Spleen (tissue), 11 donors: Measurements from ENCODE around the gene UGT3A1. TPM values are rescaled to one million over a fixed set of nuclear protein-coding genes. Genes with fewer than 3 reads are reported as not detected.

Experiments used
- DNase-seq: peaks from one replicate; pipeline ENCODE4 v3.0.0-alpha.2; 2020
- H3K27ac ChIP-seq, 8 donors: fragments of 200-600 bp; sonication (generic) in 7 of 8; 1 replicate in 4 of 8; 2 replicates in 4 of 8; pipeline versions ENCODE4 v1.5.0 to v1.8.0; 2016 to 2021; ENCODE audit warnings: inconsistent platforms in 4 of 8, mild to moderate bottlenecking in 4 of 8, moderate library complexity in 1 of 8
- H3K27me3 ChIP-seq, 7 donors: fragments of 200-600 bp; sonication (generic) in 6 of 7; replicated peaks in 1 of 7; 1 replicate in 4 of 7; 2 replicates in 3 of 7; pipeline versions ENCODE4 v1.5.0 to v1.8.0; 2016 to 2021; ENCODE audit warnings: inconsistent platforms in 3 of 7, mild to moderate bottlenecking in 1 of 7
- H3K36me3 ChIP-seq, 6 donors: fragments of 200-600 bp; sonication (generic) in 5 of 6; 1 replicate in 4 of 6; 2 replicates in 2 of 6; pipeline versions ENCODE4 v1.5.0 to v1.8.0; 2016 to 2021; ENCODE audit warnings: inconsistent platforms in 2 of 6
- H3K4me1 ChIP-seq, 6 donors: fragments of 200-600 bp; sonication (generic) in 5 of 6; 1 replicate in 3 of 6; 2 replicates in 3 of 6; pipeline versions ENCODE4 v1.5.0 to v1.8.0; 2016 to 2021; ENCODE audit warnings: inconsistent platforms in 3 of 6
- H3K4me3 ChIP-seq, 8 donors: fragments of 200-600 bp; sonication (generic) in 7 of 8; 1 replicate in 4 of 8; 2 replicates in 4 of 8; pipeline versions ENCODE4 v1.5.0 to v1.8.0; 2016 to 2021; ENCODE audit warnings: inconsistent platforms in 4 of 8, mild to moderate bottlenecking in 4 of 8, moderate library complexity in 2 of 8
- H3K9me3 ChIP-seq, 8 donors: fragments of 200-600 bp; sonication (generic) in 7 of 8; 1 replicate in 4 of 8; 2 replicates in 4 of 8; pipeline versions ENCODE4 v1.5.0 to v1.8.0; 2016 to 2021; ENCODE audit warnings: inconsistent platforms in 4 of 8
- CTCF ChIP-seq, 11 experiments: fragments of 200-600 bp in 7 of 11; fragments of 450-650 bp in 4 of 11; sonication (generic) in 4 of 11; IDR thresholded peaks in 8 of 11; conservative IDR thresholded peaks in 3 of 11; 1 replicate in 7 of 11; 2 replicates in 4 of 11; pipeline versions ENCODE4 v1.4.0 to v1.8.0; 2016 to 2021; ENCODE audit warnings: antibody characterized with exemption in 11 of 11, inconsistent platforms in 4 of 11, mild to moderate bottlenecking in 1 of 11
- POLR2A ChIP-seq, 3 donors: fragments of 450-650 bp; IDR thresholded peaks; one replicate each; pipeline ENCODE4 v1.5.1; 2017; ENCODE audit warnings: antibody characterized with exemption in 3 of 3, mild to moderate bottlenecking in 1 of 3
- POLR2AphosphoS5 ChIP-seq, 3 donors: sonication (generic); formaldehyde crosslinking; IDR thresholded peaks; one replicate each; pipeline ENCODE4 v1.5.1; 2017; ENCODE audit warnings: antibody characterized with exemption in 3 of 3
- WGBS, 5 donors: extraction: QIAGEN DNeasy Blood & Tissue Kit in 3 of 5; methylation state at CpG; one replicate each; pipeline versions ENCODE4 v1.1.5 to v1.1.7; 2013 to 2018; 5-methylcytosine and 5-hydroxymethylcytosine counted together
- intact Hi-C: fragments of 100-400 bp; cut with DNase I; formaldehyde crosslinking; loops from one replicate; pipeline ENCODE4 v1.15.0; 2023; ENCODE audit warnings: low total_unique reads
- polyA plus RNA-seq, 3 donors: library from polyadenylated mRNA; stranded (reverse); fragments of 200-250 nt; gene quantifications; one replicate each; pipeline ENCODE4 v1.2.1, GENCODE V29; 2013
- total RNA-seq, 7 donors: library from RNA; depleted of rRNA in 3 of 7; stranded (reverse); fragments of >200 nt in 3 of 7; fragmentation: NEBNext Ultra II Directional in 4 of 7; extraction: Animal tissue kit (Norgen Biotek cat#: 25700) in 4 of 7; gene quantifications; one replicate each; pipeline versions ENCODE4 v1.1.0 to v1.2.1, GENCODE V29; 2016 to 2021
- donor health status: healthy with polysubstance abuse.
- donor health status: DM: no; HTN: no; CAD: no; lungs with moderate emphysema.
- donor health status: DM: no; HTN: no; CAD: no.
- donor health status: Bipolar disorder and iron deficiency.
- donor health status: healthy.
- donor health status: DM: no; HTN: no; CAD: no.
- donor health status: DM: yes; HTN: yes; CAD: no.

Gene UGT3A1
- total and polyA plus RNA-seq, 10 donors, result not detected

GRCh38 chr5:36033047-36033446, 41.9 kb upstream of the UGT3A1 start:
- no peaks in the 10 kb centered on the region for H3K9me3 ChIP-seq
- intact Hi-C loops, result no loop called here
- no peaks in the 10 kb centered on the region for H3K27me3 ChIP-seq
- no peak overlapping the region for H3K27ac ChIP-seq
- no peaks in the 10 kb centered on the region for H3K36me3 ChIP-seq
- H3K4me3 ChIP-seq, result no peak overlapping the region
- H3K4me1 ChIP-seq, result peaks cover 0 to 8% (median 0%) of the 10 kb centered on the region in 6 donors
- no peak for TF ChIP-seq POLR2A (IDR thresholded peaks at IDR 0.05)
- no peak for TF ChIP-seq POLR2AphosphoS5 (IDR thresholded peaks at IDR 0.05)
- TF ChIP-seq CTCF (IDR thresholded peaks at IDR 0.05 in 8 of 11, conservative IDR thresholded peaks at IDR 0.05 in 3 of 11), result no peak
- no peak for DNase-seq

- intact Hi-C loops, result no loop called here
- WGBS, 5 donors, result 77 to 96% (median 82%) methylated on average over 6 of the region's 6 CpGs
- Histone ChIP-seq H3K27ac (no peak overlapping the region), H3K36me3 (no peaks in the 10 kb centered on the region), H3K4me3 (no peak overlapping the region), H3K4me1 (peaks cover 0 to 8% (median 0%) of the 10 kb centered on the region in 6 donors), H3K9me3 (peaks cover 0 to 3% (median 0%) of the 10 kb centered on the region in 8 donors), H3K27me3 (no peaks in the 10 kb centered on the region)
- no peak for DNase-seq
- TF ChIP-seq POLR2A (IDR thresholded peaks at IDR 0.05) (no peak), CTCF (IDR thresholded peaks at IDR 0.05 in 8 of 11, conservative IDR thresholded peaks at IDR 0.05 in 3 of 11) (no peak), POLR2AphosphoS5 (IDR thresholded peaks at IDR 0.05) (no peak)
These were observed 40.0 kb upstream of the UGT3A1 start for GRCh38 chr5:36031223-36031622.

GRCh38 chr5:36029914-36030313, 38.7 kb upstream of the UGT3A1 start:
- no peaks in the 10 kb centered on the region for H3K36me3 ChIP-seq
- intact Hi-C loops, result no loop called here
- no peak overlapping the region for H3K27ac ChIP-seq
- peaks cover 0 to 8% (median 0%) of the 10 kb centered on the region in 6 donors for H3K4me1 ChIP-seq
- no peaks in the 10 kb centered on the region for H3K27me3 ChIP-seq
- DNase-seq, result no peak
- peaks cover 0 to 11% (median 2%) of the 10 kb centered on the region in 8 donors for H3K9me3 ChIP-seq
- H3K4me3 ChIP-seq, result no peak overlapping the region
- 84 to 100% (median 95%) methylated on average over 1 of the region's 1 CpG for WGBS, 5 donors
- TF ChIP-seq POLR2A (IDR thresholded peaks at IDR 0.05) (no peak), POLR2AphosphoS5 (IDR thresholded peaks at IDR 0.05) (no peak), CTCF (IDR thresholded peaks at IDR 0.05 in 8 of 11, conservative IDR thresholded peaks at IDR 0.05 in 3 of 11) (no peak)

- no peaks in the 10 kb centered on the region for H3K36me3 ChIP-seq
- WGBS, 5 donors, result 64 to 85% (median 76%) methylated on average over 5 of the region's 5 CpGs
- peaks cover 0 to 1% (median 0%) of the 10 kb centered on the region in 6 donors for H3K4me1 ChIP-seq
- DNase-seq, result no peak
- no peaks in the 10 kb centered on the region for H3K27me3 ChIP-seq
- no peak overlapping the region for H3K27ac ChIP-seq
- intact Hi-C loops, result no loop called here
- peaks cover 0 to 16% (median 5%) of the 10 kb centered on the region in 8 donors for H3K9me3 ChIP-seq
- TF ChIP-seq POLR2AphosphoS5 (IDR thresholded peaks at IDR 0.05), result no peak
- no peak for TF ChIP-seq POLR2A (IDR thresholded peaks at IDR 0.05)
- no peak for TF ChIP-seq CTCF (IDR thresholded peaks at IDR 0.05 in 8 of 11, conservative IDR thresholded peaks at IDR 0.05 in 3 of 11)
- no peak overlapping the region for H3K4me3 ChIP-seq
These were observed 37.8 kb upstream of the UGT3A1 start for GRCh38 chr5:36028816-36029465.
